ENCODE data around the gene EXOSC9. TPM values are rescaled to one million over a fixed set of nuclear protein-coding genes. Genes with fewer than 3 reads are reported as not detected.

Gene EXOSC9
- total and polyA plus RNA-seq, 2 of the 8 experiments (the other 6 are each of a cell fraction or from before 2014, with no cell fraction given): 33.2 to 54.9 TPM

- TF ChIP-seq NRF1 (IDR thresholded peaks at IDR 0.05; ENCODE audit: low read depth, low read length) (no peak), SP1 (IDR thresholded peaks at IDR 0.05; ENCODE audit: low read depth, low read length) (no peak), RNF2 (IDR thresholded peaks at IDR 0.05; ENCODE audit: borderline replicate concordance, low read depth, low read length, missing control alignments, poor library complexity, severe bottlenecking) (no peak), CHD1 (IDR thresholded peaks at IDR 0.05; ENCODE audit: low read depth, low read length) (no peak)
Observed at GRCh38 chr4:121776610-121777401, 24.3 kb upstream of the EXOSC9 start (continued).

All from H1 (cell line).